ENCODE measurements around the gene CAST. TPM values are rescaled to one million over a fixed set of nuclear protein-coding genes. Genes with fewer than 3 reads are reported as not detected.

The CAST gene
- total and polyA plus RNA-seq, 2 donors (not counting 1 experiment from before 2014, with no cell fraction given): 41.0 to 231 TPM

GRCh38 chr5:96709152-96709821 is 47.1 kb downstream of the CAST start:
- H3K36me3 ChIP-seq (replicated peaks in 1 of 2; ENCODE audit: control extremely low read depth in 1 of 2, control insufficient read depth in 1 of 2, extremely low read depth in 1 of 2, insufficient read depth in 2 of 2, low read length in 1 of 2): peaks cover 1 to 3% of the 10 kb centered on the region in 2 experiments
- ChIA-PET CTCF (interaction anchor here (0.8 kb wide), 1 partner anchor 15 kb away, joined by 3 read pairs; no protein-coding TSS in a partner anchor), POLR2A (no interaction called here)
- no peak for ATAC-seq (ENCODE audit: low read depth)
- Mint-ChIP-seq H3K9me3 (ENCODE audit: insufficient read depth) (no peaks in the 10 kb centered on the region), H3K4me3 (no peak overlapping the region), H3K27ac (no peak overlapping the region), H3K4me1 (peaks cover 17% of the 10 kb centered on the region), H3K27me3 (no peaks in the 10 kb centered on the region)
- no peaks in the 10 kb centered on the region for H3K27me3 ChIP-seq (replicated peaks in 1 of 4; ENCODE audit: control extremely low read depth in 1 of 4, control insufficient read depth in 3 of 4, insufficient read depth in 4 of 4, low read length in 3 of 4)
- TF ChIP-seq CTCF (IDR thresholded peaks at IDR 0.05) (no peak), EZH2 (IDR thresholded peaks at IDR 0.05; ENCODE audit: borderline replicate concordance, insufficient read depth, low read depth, low read length, poor library complexity, severe bottlenecking) (no peak)
- no peak overlapping the region for H3K4me3 ChIP-seq (ENCODE audit: control extremely low read depth in 1 of 5, extremely low read depth in 1 of 5, insufficient read depth in 1 of 5, low read depth in 2 of 5, low read length in 4 of 5)
- no peak overlapping the region for H3K9ac ChIP-seq (ENCODE audit: low read length)
- no CpG with 5 or more reads among the region's 3 CpGs for WGBS (ENCODE audit: insufficient coverage)
- no peak overlapping the region for H3K4me2 ChIP-seq (replicated peaks; ENCODE audit: low read depth, low read length, poor library complexity, severe bottlenecking)
- H3K4me1 ChIP-seq (ENCODE audit: control insufficient read depth in 2 of 2, insufficient read depth in 2 of 2, low read length in 2 of 2): peaks cover 2% of the 10 kb centered on the region in 2 donors
- H3K9me3 ChIP-seq (ENCODE audit: control extremely low read depth in 1 of 3, control insufficient read depth in 2 of 3, insufficient read depth in 1 of 3, low read length in 2 of 3): no peaks in the 10 kb centered on the region
- no peak overlapping the region for H2AFZ ChIP-seq (ENCODE audit: insufficient read depth, low read depth, low read length, poor library complexity, severe bottlenecking)
- peaks cover 63% of the 10 kb centered on the region for H3K79me2 ChIP-seq (ENCODE audit: control insufficient read depth, insufficient read depth, low read length)
- intact Hi-C loops (cut with micrococcal nuclease): no loop called here
- no peak for DNase-seq
- no peak overlapping the region for H3K27ac ChIP-seq (ENCODE audit: low read length in 2 of 2)
- peaks cover 63% of the 10 kb centered on the region for H4K20me1 ChIP-seq (ENCODE audit: control insufficient read depth, insufficient read depth, low read length, poor library complexity, severe bottlenecking)

- peaks cover 69% of the 10 kb centered on the region for H3K79me2 ChIP-seq (ENCODE audit: control insufficient read depth, insufficient read depth, low read length)
- POLR2A ChIA-PET: no interaction called here
- H3K4me2 ChIP-seq (replicated peaks; ENCODE audit: low read depth, low read length, poor library complexity, severe bottlenecking): no peak overlapping the region
- intact Hi-C loops (cut with micrococcal nuclease): no loop called here
- H4K20me1 ChIP-seq (ENCODE audit: control insufficient read depth, insufficient read depth, low read length, poor library complexity, severe bottlenecking): peaks cover 74% of the 10 kb centered on the region
- Mint-ChIP-seq H3K4me1 (peaks cover 27% of the 10 kb centered on the region), H3K27me3 (no peaks in the 10 kb centered on the region), H3K27ac (no peak overlapping the region), H3K4me3 (no peak overlapping the region), H3K9me3 (ENCODE audit: insufficient read depth) (no peaks in the 10 kb centered on the region)
- no peak overlapping the region for H3K27ac ChIP-seq (ENCODE audit: low read length in 2 of 2)
- H3K9ac ChIP-seq (ENCODE audit: low read length): no peak overlapping the region
- peaks cover 3 to 13% of the 10 kb centered on the region in 2 experiments for H3K36me3 ChIP-seq (replicated peaks in 1 of 2; ENCODE audit: control extremely low read depth in 1 of 2, control insufficient read depth in 1 of 2, extremely low read depth in 1 of 2, insufficient read depth in 2 of 2, low read length in 1 of 2)
- ATAC-seq (ENCODE audit: low read depth): no peak
- H3K9me3 ChIP-seq (ENCODE audit: control extremely low read depth in 1 of 3, control insufficient read depth in 2 of 3, insufficient read depth in 1 of 3, low read length in 2 of 3): no peaks in the 10 kb centered on the region
- DNase-seq: no peak
- H3K27me3 ChIP-seq (replicated peaks in 1 of 4; ENCODE audit: control extremely low read depth in 1 of 4, control insufficient read depth in 3 of 4, insufficient read depth in 4 of 4, low read length in 3 of 4): no peaks in the 10 kb centered on the region
- no peak overlapping the region for H2AFZ ChIP-seq (ENCODE audit: insufficient read depth, low read depth, low read length, poor library complexity, severe bottlenecking)
- TF ChIP-seq CTCF (IDR thresholded peaks at IDR 0.05): no peak
- no peak for TF ChIP-seq EZH2 (IDR thresholded peaks at IDR 0.05; ENCODE audit: borderline replicate concordance, insufficient read depth, low read depth, low read length, poor library complexity, severe bottlenecking)
- CTCF ChIA-PET: no interaction called here
- peaks cover 6 to 8% of the 10 kb centered on the region in 2 donors for H3K4me1 ChIP-seq (ENCODE audit: control insufficient read depth in 2 of 2, insufficient read depth in 2 of 2, low read length in 2 of 2)
- WGBS (ENCODE audit: insufficient coverage): no CpG with 5 or more reads among the region's 2 CpGs
- H3K4me3 ChIP-seq (ENCODE audit: control extremely low read depth in 1 of 5, extremely low read depth in 1 of 5, insufficient read depth in 1 of 5, low read depth in 2 of 5, low read length in 4 of 5): no peak overlapping the region
Measured at GRCh38 chr5:96712100-96712746, 50.0 kb downstream of the CAST start.
